DMS53 treated with DMSO at 0.1 percent for 48 hours (cell line): Measurements from ENCODE around the gene GABRR1.

Experiments
- DNase-seq: peaks from one replicate; lab custom pipeline; 2025; ENCODE audit not compliant: unreplicated experiment; lab: John Stamatoyannopoulos, UW

The GABRR1 gene

DNA sequence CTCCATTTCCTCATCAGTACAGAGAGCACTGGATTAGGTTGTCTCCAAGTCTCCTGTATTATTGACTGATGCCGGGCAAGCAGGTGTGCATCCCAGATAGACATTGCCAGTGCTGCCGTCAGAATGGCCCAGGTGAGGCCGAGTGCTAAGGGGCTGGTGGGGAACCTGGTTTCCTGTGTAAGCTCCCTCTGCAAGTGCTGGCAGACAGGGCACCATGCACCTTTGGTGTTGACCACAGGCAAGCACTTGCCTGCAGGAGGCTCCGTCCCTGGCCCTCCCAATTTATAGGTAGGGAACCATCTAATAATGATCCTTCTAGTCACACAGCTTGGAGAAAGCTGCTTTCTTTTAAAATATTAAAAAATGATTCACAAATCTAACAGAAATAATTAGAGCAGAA lies 747 bp downstream of the GABRR1 start:
- no peak for DNase-seq

DNA sequence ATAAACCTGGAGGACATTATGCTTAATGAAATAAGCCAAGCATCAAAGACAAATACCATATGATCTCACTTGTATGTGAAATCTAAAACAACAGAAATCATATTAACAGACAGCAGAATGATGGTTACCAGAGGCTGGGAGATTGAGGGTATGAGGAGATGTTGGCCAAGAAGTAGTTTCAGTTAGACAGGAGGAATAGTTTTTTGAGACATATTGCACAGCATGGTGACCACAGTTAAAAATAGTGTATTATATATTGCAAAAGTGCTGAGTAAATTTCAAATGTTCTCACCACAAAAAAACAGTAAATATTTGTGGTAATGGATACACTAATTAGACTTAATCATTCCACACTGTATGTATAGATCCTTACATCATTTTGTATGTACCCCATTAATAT lies 1.8 kb downstream of the GABRR1 start:
- no peak for DNase-seq

DNA sequence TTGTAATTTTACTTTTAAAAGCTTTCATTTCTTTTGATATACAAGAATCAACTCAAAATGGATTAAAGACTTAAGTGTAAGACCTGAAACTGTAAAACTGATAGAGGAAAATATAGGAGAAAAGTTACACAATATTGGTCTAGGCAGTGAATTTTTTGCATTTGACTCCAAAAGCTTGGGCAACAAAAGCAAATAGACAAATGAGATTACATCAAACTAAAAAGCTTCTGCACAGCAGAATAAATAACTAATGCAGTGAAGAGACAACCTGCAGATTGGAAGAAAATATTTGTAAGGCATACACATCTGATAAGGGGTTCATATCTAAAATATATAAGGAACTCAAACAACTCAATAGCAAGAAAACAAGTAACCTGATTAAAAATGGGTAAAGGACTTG lies 3.0 kb downstream of the GABRR1 start:
- no peak for DNase-seq

DNA sequence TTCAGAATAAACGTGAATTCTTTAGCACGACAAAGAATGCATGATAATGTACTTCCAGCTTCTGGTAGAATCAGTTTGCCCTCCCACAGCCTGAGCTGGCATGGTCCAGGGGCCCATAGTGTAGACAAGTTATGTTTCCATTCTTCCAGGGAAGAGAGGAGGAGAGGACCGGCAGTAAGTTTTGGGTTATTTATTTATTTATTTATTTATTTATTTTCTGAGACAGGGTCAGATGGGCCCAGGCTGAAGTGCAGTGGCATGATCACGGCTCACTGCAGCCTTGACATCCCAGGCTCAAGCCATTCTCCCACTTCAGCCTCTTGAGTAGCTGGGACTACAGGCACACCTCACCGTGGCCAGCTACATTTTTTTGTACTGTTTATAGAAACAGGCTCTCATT lies 4.7 kb downstream of the GABRR1 start:
- DNase-seq = no peak

DNA sequence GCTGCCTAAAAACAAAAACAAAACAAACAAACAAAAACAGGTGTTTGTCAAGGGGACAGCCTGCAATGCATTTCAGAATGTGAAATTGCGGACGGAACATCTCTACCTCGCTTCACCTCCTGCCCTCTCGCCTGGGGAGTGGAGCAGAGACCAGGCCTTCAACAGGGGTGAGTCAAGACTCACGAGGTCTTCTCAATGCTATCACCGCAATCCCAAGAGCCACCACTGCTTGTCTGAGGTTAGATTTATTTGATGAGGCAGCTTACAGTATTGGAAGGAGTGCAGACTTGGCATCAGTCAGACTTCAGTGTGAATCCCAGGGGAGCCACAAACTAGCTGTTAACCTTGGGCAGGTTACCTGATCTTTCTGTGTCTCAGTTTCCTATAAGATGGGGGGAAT lies 7.7 kb downstream of the GABRR1 start:
- DNase-seq = no peak

DNA sequence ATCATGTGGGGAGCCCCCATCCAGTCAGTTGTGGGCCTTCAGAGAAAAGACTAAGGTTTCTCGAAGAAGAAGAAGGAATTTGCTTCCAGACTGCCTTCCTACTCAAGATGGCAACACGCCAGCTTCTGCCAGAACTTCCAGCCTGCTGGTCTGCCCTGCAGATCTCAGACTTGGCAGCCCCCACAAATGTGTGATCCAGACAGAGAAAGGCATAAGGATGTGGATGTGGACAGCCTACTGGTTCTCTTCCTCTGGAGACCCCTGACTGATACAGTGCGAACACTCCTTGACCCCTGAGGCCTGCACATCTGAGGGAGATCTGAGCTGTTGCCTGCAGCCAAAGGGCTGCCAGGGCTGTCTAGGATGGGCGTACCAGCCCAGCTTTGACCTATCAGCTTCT lies 8.6 kb downstream of the GABRR1 start:
- DNase-seq = no peak

DNA sequence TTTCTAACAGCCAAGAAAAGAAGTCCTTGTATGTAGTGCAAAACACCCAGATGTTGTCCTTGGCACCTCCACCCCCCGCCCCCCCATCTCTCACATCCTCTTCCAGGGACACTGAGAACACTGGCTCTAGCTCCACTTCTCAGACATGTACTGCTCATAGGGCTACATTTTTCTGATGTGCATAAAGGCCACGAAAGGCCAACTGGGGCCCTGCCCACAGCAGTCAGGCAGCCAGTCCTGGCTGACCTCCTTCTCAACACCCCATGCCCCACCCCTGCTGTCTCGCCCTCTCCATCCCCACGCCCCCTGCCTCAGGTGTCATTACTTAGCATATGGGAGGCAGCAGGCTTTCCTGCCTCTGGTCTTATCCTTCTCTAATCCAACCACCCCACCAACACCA lies 11.3 kb downstream of the GABRR1 start:
- no peak for DNase-seq

DNA sequence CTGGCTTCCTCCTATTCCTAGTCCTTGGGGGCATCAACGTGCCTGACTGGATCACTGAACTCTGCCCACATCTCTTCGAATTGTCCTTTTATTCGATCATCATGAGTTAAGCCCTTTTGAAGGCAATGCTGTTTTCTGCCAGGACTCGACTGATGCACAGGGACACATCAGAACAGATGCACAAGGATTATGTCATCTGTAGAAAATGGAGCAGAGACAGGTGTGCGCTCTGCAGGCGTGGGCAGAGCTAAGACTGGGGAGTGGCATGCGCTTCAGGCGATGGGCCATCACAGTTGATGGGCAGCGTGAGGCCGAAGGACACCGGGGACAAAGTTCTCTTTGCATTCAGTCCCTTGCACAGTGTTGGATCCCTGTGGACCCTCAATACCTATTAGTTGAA lies 13.1 kb downstream of the GABRR1 start:
- no peak for DNase-seq

DNA sequence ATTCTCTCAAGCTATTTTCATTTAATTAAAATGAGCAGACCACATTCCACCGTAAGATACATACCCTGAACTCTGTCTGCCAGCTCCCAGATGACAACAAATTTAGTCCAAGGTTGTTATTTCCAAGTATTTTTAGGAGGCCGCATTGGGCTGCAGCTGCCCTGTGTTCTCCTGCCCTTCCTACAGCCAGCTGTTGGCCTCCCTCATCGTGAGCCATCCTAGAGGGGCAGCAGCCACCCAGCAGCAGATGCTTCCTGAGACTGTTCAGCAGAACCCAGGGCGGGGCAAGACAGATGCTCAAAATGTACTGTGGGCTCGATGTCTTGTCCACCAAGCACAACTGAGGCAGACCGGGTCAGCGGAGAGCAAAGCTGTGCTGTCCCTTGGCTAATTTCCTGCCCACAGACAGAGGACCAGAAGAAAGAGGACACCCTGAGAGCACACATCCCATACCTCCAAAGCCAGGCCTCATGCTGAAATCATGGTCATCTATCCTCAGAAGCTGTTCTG lies 16.4 kb downstream of the GABRR1 start:
- no peak for DNase-seq

DNA sequence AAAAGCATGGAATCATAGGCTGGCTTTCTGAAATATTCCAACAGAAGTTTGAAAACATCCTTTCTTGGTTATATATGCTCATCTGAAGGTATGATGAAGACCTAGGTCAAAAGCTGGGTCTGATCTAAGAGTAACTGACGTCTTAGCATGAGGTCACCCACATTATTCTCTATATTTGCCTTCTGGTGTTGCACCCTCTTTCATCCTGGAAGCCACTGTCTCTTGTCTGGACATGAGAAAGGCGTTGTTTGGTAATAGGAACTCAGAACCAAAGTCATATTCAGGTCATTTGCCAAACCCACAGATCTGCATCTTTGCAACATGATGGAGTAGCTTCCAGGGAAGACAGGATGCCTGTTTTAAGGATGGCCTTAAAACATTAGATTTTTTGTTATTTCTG lies 17.6 kb downstream of the GABRR1 start:
- DNase-seq = no peak

DNA sequence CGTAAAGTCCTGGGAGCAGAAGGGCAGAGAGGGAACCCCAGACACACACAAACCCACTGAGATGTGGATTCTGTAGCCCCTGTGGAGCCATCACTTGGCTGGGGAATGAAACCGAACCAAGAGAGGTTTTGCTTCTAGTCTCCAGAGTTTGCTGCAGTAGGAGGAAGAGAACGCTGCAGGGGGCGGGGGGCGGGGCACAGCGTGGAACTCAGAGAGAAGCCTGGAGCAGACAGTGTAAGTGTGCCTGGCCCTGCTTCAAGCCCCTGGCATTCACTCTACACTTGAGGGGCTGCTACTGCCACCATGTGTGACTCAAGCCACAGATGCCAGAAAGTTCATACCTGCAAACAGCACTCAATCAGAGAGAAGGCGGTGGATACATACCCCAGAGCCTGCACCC lies 18.9 kb downstream of the GABRR1 start:
- no peak for DNase-seq

DNA sequence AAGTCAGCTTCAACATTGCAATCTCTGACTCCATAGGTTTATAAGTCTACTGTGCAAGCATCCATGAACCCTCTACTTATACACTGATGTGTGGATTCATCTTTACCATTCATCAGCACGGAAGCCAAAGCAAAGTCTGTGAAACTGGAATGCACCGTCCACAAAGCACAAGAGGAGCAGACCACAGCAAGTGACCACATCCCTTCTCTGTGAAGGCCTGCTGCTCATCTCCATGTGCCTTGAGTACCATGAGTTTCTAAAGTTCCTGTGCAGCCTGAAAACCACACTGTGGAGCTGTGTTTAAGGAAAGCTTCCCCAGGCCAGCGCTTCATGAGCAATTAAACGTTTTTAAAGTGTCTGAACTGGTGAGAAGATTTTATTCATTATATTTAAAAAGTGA lies 20.0 kb downstream of the GABRR1 start:
- DNase-seq = no peak

DNA sequence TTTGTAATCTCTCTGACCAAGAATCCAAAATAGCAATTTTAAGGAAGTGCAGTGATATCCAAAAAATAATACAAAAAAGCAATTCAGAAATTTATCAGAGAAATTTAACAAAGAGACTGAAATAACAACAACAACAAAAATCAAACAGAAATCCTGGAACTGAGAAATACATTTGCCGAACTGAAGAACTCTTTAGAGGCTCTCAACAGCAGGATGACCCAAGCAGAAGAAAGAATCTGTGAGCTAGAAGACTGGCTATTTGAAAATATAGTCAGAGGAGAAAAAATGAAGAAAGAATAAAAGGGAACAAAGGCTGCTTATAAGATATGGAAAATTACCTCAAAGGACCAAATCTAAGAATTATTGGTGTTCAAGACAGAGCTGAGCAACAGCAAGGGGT lies 22.6 kb downstream of the GABRR1 start:
- no peak for DNase-seq

DNA sequence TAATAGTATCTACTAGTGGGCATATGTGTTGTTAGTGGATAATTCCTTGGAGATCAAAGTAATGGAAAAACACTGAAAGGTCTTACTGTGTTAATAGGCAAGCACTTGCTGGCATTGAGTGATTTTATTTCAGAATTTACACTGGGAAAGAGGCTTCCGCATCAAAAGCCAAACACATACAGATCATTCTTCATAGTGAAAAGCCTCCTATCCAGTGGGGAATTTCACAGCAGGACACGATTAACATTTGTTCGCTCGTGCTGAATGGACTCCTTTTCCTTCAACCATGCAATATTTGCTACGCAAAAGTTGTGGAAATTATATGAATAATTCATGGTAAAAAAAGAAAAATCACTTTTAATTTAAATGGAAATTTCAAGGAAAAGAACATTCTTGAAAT lies 26.4 kb downstream of the GABRR1 start:
- no peak for DNase-seq

DNA sequence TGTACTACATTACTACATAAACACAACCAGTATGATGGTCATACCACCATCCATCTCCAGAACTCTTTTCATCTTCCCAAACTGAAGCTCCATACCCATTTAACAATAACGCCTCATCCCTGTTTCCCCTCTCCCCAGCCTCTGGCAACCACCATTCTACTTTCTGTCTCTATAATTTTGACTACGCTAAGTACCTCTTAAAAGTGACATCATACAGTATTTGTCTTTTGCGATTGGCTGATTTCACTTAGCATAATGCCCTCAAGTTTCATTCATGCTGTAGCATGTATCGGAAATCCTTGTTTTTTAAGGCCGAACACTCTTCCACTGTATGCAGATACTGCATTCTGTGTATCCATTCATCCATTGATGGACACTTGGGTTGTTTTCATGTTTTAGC lies 29.7 kb downstream of the GABRR1 start:
- no peak for DNase-seq

DNA sequence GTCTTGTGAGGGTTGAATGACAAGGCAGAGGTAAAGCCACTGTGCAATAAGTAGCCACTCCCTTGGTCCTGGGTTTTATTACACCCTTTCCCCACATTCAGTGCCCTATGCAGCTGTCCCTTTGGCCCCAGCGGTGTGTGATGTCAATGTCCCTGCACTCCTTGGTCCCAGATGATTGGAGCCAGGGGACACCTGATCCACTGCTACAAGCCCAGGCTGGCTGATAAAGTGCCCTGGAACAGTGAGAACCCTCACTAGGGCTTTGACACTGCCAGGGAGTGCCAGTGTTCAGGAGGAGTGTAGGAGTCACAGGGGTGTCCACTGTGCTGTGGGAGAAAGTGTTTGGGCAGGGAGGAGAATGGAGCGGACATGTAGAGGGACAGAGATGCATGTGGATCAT lies 30.4 kb downstream of the GABRR1 start:
- no peak for DNase-seq

DNA sequence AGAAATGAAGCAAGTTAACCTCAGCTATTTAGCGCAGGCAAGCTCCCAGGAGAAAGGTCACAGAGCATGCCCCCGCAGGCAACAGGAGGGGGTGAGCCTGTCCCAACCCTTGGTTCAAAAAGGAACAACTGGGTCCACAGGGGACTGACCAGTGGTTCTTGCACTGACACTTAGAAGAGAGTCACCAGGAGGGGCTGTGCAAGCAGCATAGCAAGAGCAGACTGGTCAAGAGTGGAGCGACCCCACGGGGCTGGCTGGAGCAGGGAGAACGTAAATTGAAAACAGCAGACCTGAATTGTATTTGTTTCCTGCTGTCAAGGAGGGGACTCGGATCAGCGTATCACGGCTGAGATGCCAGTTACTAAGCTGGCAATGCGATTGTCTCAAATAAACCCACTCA lies 32.8 kb downstream of the GABRR1 start:
- no peak for DNase-seq

DNA sequence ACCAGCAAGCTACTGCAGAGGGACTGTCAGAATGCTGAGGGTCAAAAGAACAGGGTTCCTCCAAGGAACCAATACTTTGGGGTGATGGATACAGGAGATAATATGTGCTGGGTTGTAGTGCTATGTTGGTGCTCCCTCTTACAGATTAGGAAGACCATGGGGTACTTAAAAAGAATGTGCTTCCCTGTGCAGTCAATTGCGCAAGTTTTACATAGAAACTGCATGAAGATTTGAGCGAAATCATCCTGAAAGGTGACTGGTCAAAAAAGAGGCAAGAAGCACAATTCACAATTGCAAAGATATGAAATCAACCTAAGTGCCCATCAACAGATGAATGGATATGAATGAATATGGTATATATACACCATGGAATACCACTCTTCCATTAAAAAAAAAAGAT lies 33.9 kb downstream of the GABRR1 start:
- no peak for DNase-seq

DNA sequence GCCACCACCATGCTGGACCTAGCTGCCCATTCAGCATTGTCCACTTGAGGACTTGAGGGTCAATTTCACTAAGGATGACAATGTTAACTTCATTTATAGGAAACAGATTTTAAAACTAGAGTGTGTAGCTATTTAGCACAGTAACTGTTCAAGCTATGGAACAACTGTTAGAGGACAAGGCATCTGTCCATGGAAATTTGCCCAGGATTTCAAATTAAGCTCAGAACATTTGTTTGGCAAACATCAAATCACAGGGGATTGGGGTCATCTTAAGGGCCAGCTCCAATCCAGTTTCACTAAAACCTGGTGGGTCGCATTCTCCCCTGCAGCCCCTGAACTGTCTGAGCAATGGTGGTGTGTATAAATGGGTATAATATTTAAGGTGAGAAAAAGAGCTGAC lies 36.2 kb downstream of the GABRR1 start:
- DNase-seq = no peak

DNA sequence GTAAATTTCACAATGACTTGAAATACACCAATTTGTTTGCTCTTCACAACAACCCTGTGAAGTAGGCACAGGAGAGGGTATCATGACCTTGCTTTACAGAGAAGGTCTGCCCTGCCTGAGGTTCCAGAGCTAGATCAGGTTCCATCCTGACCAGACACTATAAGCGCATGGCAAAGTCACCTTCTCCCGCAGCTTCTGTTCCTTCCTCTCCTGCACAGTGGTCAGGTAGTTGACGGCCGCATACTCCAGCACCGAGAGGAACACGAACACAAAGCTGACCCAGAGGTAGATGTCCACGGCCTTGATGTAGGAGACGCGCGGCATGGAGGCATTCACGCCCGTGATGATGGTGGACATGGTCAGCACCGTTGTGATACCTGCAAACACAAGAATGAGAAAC lies 37.0 kb downstream of the GABRR1 start:
- no peak for DNase-seq

DNA sequence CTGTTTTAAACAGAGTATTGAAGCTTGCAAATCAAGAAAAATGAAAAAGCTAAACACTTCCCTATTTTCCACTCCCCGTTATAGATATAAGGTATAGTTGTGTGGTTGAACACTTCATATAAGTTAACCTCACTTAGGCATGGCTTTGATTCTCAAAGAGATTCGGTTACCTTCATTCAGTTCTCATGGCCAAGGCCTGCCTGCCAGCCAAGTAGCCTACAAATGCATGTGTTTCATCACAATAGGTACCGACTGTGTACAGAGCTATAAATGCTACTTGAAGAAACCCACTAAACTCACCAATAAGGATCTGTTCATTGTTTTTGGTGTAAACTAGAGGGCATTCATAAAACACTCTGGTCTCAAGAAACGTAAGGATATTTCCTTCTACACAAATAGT lies 43.5 kb downstream of the GABRR1 start:
- no peak for DNase-seq

DNA sequence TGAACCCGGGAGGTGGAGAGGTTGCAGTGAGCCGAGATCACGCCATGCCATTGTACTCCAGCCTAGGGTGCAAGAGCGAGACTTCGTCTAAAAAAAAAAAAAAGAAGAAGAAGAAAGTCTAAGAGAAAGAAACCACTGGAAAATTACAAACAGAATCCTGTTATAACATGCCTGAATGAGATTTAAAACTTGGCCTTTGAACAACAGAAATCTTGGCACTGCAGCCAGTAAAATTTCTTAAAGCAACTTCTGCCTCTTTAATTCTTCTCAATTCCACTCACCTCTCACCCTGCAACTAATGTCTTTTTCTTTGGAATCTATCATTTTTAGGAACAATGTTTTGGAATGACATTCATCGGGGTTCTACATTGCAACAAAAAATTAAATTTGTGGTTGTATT lies 45.0 kb downstream of the GABRR1 start:
- no peak for DNase-seq

DNA sequence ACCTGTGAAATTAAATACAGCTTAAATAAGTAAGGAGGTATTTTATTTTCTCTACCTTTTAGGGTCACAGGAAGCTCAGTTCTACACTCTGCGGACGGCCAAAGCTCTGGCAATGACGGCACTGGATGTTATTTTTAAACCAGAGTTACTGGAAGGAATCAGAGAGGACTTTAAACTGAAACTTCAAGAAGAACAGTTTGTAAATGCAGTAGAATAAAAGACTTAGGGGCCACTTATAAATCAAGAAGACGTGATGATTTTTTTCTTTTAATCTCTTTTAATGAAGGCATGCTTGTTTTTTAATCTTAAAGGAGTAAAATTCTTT lies 55.1 kb downstream of the GABRR1 start:
- DNase-seq = no peak

DNA sequence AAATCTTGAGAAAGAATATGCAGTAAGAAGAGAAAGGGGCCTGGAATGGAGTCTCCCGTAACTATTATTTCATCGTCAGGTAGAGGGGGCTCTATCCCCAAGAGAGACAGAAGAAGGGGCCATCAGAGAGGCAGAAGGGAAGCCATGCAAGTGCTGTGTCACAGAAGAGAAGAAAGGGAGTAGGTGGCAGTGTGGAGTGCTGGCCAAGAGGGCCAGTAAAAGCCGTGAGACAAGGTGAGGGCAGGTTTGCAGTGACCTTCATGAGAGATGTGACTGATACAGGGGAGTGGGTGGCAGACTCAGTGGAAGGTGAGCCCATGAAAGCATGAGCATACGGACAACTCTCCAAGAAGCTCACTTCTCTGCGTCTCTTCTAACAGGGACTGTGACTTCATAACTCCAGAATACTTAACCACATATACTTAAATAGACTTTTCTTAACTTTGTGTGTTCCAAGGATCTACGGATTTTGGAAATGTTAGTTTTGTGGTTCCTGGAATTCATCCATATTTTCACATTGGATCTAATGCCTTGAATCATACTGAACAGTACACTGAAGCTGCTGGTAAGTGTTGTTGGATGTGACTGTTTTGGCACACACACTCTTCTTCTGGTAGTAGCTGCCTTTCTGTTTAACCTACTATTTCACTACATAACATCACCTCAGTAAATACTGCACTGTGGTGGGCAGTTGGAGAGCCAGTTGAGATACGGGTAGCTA lies 55.7 kb downstream of the GABRR1 start:
- no peak for DNase-seq
